ENCODE results near the gene PDLIM4. TPM values are rescaled to one million over a fixed set of nuclear protein-coding genes. Genes with fewer than 3 reads are reported as not detected.

The PDLIM4 gene
- total RNA-seq, 1 donor from 2014 or later, result 1.2 TPM

GRCh38 chr5:132305420-132305819 lies 47.9 kb downstream of the PDLIM4 start:
- intact Hi-C loops (cut with micrococcal nuclease), result no loop called here
- DNase-seq (ENCODE audit: low spot score), result no peak
- H3K4me1 Mint-ChIP-seq (ENCODE audit: low read depth), result no peaks in the 10 kb centered on the region
- peaks cover 7% of the 10 kb centered on the region for H3K9me3 Mint-ChIP-seq
- H3K36me3 Mint-ChIP-seq (ENCODE audit: low read depth), result peaks cover 9% of the 10 kb centered on the region
- no peaks in the 10 kb centered on the region for H3K27me3 Mint-ChIP-seq (ENCODE audit: low read depth)
- H3K4me3 Mint-ChIP-seq (ENCODE audit: low read depth), result no peak overlapping the region
- H3K27ac Mint-ChIP-seq, result no peak overlapping the region

- Mint-ChIP-seq H3K4me3 (ENCODE audit: low read depth) (no peak overlapping the region), H3K9me3 (peaks cover 7% of the 10 kb centered on the region), H3K27ac (no peak overlapping the region), H3K27me3 (ENCODE audit: low read depth) (no peaks in the 10 kb centered on the region), H3K36me3 (ENCODE audit: low read depth) (peaks cover 6% of the 10 kb centered on the region), H3K4me1 (ENCODE audit: low read depth) (no peaks in the 10 kb centered on the region)
- intact Hi-C loops (cut with micrococcal nuclease), result no loop called here
- no peak for DNase-seq (ENCODE audit: low spot score)
Measured at GRCh38 chr5:132308701-132309100, 51.2 kb downstream of the PDLIM4 start.

GRCh38 chr5:132309679-132310078 lies 52.2 kb downstream of the PDLIM4 start:
- Mint-ChIP-seq H3K36me3 (ENCODE audit: low read depth) (peaks cover 6% of the 10 kb centered on the region), H3K27ac (no peak overlapping the region), H3K27me3 (ENCODE audit: low read depth) (no peaks in the 10 kb centered on the region), H3K9me3 (peaks cover 7% of the 10 kb centered on the region), H3K4me1 (ENCODE audit: low read depth) (no peaks in the 10 kb centered on the region), H3K4me3 (ENCODE audit: low read depth) (no peak overlapping the region)
- intact Hi-C loops (cut with micrococcal nuclease), result no loop called here
- no peak for DNase-seq (ENCODE audit: low spot score)

- intact Hi-C loops (cut with micrococcal nuclease), result no loop called here
- H3K9me3 Mint-ChIP-seq, result peaks cover 3% of the 10 kb centered on the region
- H3K27ac Mint-ChIP-seq, result no peak overlapping the region
- H3K4me3 Mint-ChIP-seq (ENCODE audit: low read depth), result no peak overlapping the region
- no peak for DNase-seq (ENCODE audit: low spot score)
- no peaks in the 10 kb centered on the region for H3K4me1 Mint-ChIP-seq (ENCODE audit: low read depth)
- peaks cover 2% of the 10 kb centered on the region for H3K36me3 Mint-ChIP-seq (ENCODE audit: low read depth)
- H3K27me3 Mint-ChIP-seq (ENCODE audit: low read depth), result no peaks in the 10 kb centered on the region
Measured at GRCh38 chr5:132310141-132310834, 52.8 kb downstream of the PDLIM4 start.

GRCh38 chr5:132313366-132313765 lies 55.9 kb downstream of the PDLIM4 start:
- DNase-seq (ENCODE audit: low spot score), result no peak
- H3K27ac Mint-ChIP-seq, result no peak overlapping the region
- H3K36me3 Mint-ChIP-seq (ENCODE audit: low read depth), result no peaks in the 10 kb centered on the region
- H3K27me3 Mint-ChIP-seq (ENCODE audit: low read depth), result no peaks in the 10 kb centered on the region
- no peak overlapping the region for H3K4me3 Mint-ChIP-seq (ENCODE audit: low read depth)
- no peaks in the 10 kb centered on the region for H3K9me3 Mint-ChIP-seq
- intact Hi-C loops (cut with micrococcal nuclease), result no loop called here
- no peaks in the 10 kb centered on the region for H3K4me1 Mint-ChIP-seq (ENCODE audit: low read depth)

- Mint-ChIP-seq H3K4me1 (ENCODE audit: low read depth) (no peaks in the 10 kb centered on the region), H3K27ac (no peak overlapping the region), H3K36me3 (ENCODE audit: low read depth) (no peaks in the 10 kb centered on the region), H3K4me3 (ENCODE audit: low read depth) (no peak overlapping the region), H3K9me3 (no peaks in the 10 kb centered on the region), H3K27me3 (ENCODE audit: low read depth) (no peaks in the 10 kb centered on the region)
- no peak for DNase-seq (ENCODE audit: low spot score)
- intact Hi-C loops (cut with micrococcal nuclease), result no loop called here
Measured at GRCh38 chr5:132313961-132314432, 56.5 kb downstream of the PDLIM4 start.

GRCh38 chr5:132315529-132316067 lies 58.1 kb downstream of the PDLIM4 start:
- Mint-ChIP-seq H3K36me3 (ENCODE audit: low read depth) (no peaks in the 10 kb centered on the region), H3K4me1 (ENCODE audit: low read depth) (no peaks in the 10 kb centered on the region), H3K4me3 (ENCODE audit: low read depth) (no peak overlapping the region), H3K27ac (no peak overlapping the region), H3K9me3 (no peaks in the 10 kb centered on the region), H3K27me3 (ENCODE audit: low read depth) (no peaks in the 10 kb centered on the region)
- intact Hi-C loops (cut with micrococcal nuclease), result no loop called here
- DNase-seq (ENCODE audit: low spot score), result no peak

- intact Hi-C loops (cut with micrococcal nuclease), result no loop called here
- no peak for DNase-seq (ENCODE audit: low spot score)
- Mint-ChIP-seq H3K4me1 (ENCODE audit: low read depth) (no peaks in the 10 kb centered on the region), H3K4me3 (ENCODE audit: low read depth) (no peak overlapping the region), H3K9me3 (no peaks in the 10 kb centered on the region), H3K27me3 (ENCODE audit: low read depth) (no peaks in the 10 kb centered on the region), H3K27ac (no peak overlapping the region), H3K36me3 (ENCODE audit: low read depth) (no peaks in the 10 kb centered on the region)
Measured at GRCh38 chr5:132319975-132320374, 62.5 kb downstream of the PDLIM4 start.

GRCh38 chr5:132321109-132321721 lies 63.7 kb downstream of the PDLIM4 start:
- H3K9me3 Mint-ChIP-seq, result no peaks in the 10 kb centered on the region
- H3K4me3 Mint-ChIP-seq (ENCODE audit: low read depth), result no peak overlapping the region
- intact Hi-C loops (cut with micrococcal nuclease), result no loop called here
- no peaks in the 10 kb centered on the region for H3K36me3 Mint-ChIP-seq (ENCODE audit: low read depth)
- H3K4me1 Mint-ChIP-seq (ENCODE audit: low read depth), result no peaks in the 10 kb centered on the region
- no peaks in the 10 kb centered on the region for H3K27me3 Mint-ChIP-seq (ENCODE audit: low read depth)
- DNase-seq (ENCODE audit: low spot score), result no peak
- no peak overlapping the region for H3K27ac Mint-ChIP-seq

- no peak overlapping the region for H3K4me3 Mint-ChIP-seq (ENCODE audit: low read depth)
- no peak overlapping the region for H3K27ac Mint-ChIP-seq
Measured at GRCh38 chr5:132322266-132322665, 64.8 kb downstream of the PDLIM4 start.

More at GRCh38 chr5:132322266-132322665, 64.8 kb downstream of the PDLIM4 start:
- intact Hi-C loops (cut with micrococcal nuclease), result no loop called here
- no peaks in the 10 kb centered on the region for H3K36me3 Mint-ChIP-seq (ENCODE audit: low read depth)
- no peaks in the 10 kb centered on the region for H3K4me1 Mint-ChIP-seq (ENCODE audit: low read depth)
- H3K27me3 Mint-ChIP-seq (ENCODE audit: low read depth), result no peaks in the 10 kb centered on the region
- H3K9me3 Mint-ChIP-seq, result no peaks in the 10 kb centered on the region
- no peak for DNase-seq (ENCODE audit: low spot score)

Other genes with a start within 250 kb of the PDLIM4 start
- gene ACSL6, start 246.0 kb upstream of the PDLIM4 start, total RNA-seq, result 27.7 and 34.0 TPM in 2 replicates
- 140 and 142 TPM in 2 replicates for gene IL3, start 197.0 kb upstream of the PDLIM4 start, total RNA-seq
- 764 and 772 TPM in 2 replicates for gene CSF2, start 183.9 kb upstream of the PDLIM4 start, total RNA-seq
- gene P4HA2, start 29.8 kb upstream of the PDLIM4 start, total RNA-seq, result 44.9 and 47.0 TPM in 2 replicates
- 1.7 and 2.3 TPM in 2 replicates for gene SLC22A4, start 36.7 kb downstream of the PDLIM4 start, total RNA-seq
- 4.8 and 5.1 TPM in 2 replicates for gene SLC22A5, start 112.0 kb downstream of the PDLIM4 start, total RNA-seq
- gene IRF1, start 233.1 kb downstream of the PDLIM4 start, total RNA-seq, result 155 TPM in 2 replicates

All from activated T-helper 2 cell treated with anti-CD3 and anti-CD28 coated beads, Interferon-gamma antibody, Interleukin-2, Interleukin-4, amounts not matched to agents 10 μg/mL and 5 μg/mL and 100 μg/mL, durations not matched to agents 14 hours and 24 hours and 36 hours (primary cell).